Small intestine (tissue), 16 donors: ENCODE results near the gene ZNF280D. TPM values are rescaled to one million over a fixed set of nuclear protein-coding genes. Genes with fewer than 3 reads are reported as not detected.
"Not testable (repeated sequence)": the region's sequence is repeated elsewhere in the genome, so short reads cannot be mapped to it uniquely, and the experiment has no call there.

Experiments
- DNase-seq, 2 donors: peaks; one replicate each; pipeline versions ENCODE4 v3.0.0 to v3.0.0-alpha.2; 2013
- FAIRE-seq: peaks from 2 replicates; lab custom pipeline; 2012; peaks lifted over from hg19 to GRCh38; lab: Jason Lieb, UNC
- H3K27ac ChIP-seq, 3 donors: one replicate each; pipeline ENCODE4 v1.5.1; 2013; ENCODE audit warnings: low read length in 2 of 3, mild to moderate bottlenecking in 2 of 3, control low read depth in 1 of 3, inconsistent platforms in 1 of 3, low read depth in 1 of 3, moderate library complexity in 1 of 3
- H3K27me3 ChIP-seq, 3 donors: one replicate each; pipeline ENCODE4 v1.6.1; 2013; ENCODE audit warnings: low read length in 3 of 3, inconsistent platforms in 1 of 3; ENCODE audit not compliant: control insufficient read depth in 3 of 3, insufficient read depth in 3 of 3
- H3K36me3 ChIP-seq, 3 donors: one replicate each; pipeline ENCODE4 v1.6.1; 2013; ENCODE audit warnings: low read length in 3 of 3, inconsistent platforms in 1 of 3, low read depth in 1 of 3, mild to moderate bottlenecking in 1 of 3, moderate library complexity in 1 of 3; ENCODE audit not compliant: control insufficient read depth in 3 of 3, insufficient read depth in 2 of 3
- H3K4me1 ChIP-seq, 3 donors: one replicate each; pipeline ENCODE4 v1.6.1; 2013; ENCODE audit warnings: low read length in 2 of 3, inconsistent platforms in 1 of 3, low read depth in 1 of 3, mild to moderate bottlenecking in 1 of 3, moderate library complexity in 1 of 3; ENCODE audit not compliant: control insufficient read depth in 3 of 3, insufficient read depth in 2 of 3
- H3K4me3 ChIP-seq, 3 donors: one replicate each; pipeline ENCODE4 v1.5.1; 2013; ENCODE audit warnings: low read length in 3 of 3, control low read depth in 1 of 3, inconsistent platforms in 1 of 3, low read depth in 1 of 3, mild to moderate bottlenecking in 1 of 3, moderate library complexity in 1 of 3
- H3K9me3 ChIP-seq, 2 donors: one replicate each; pipeline ENCODE4 v1.6.1; 2013; ENCODE audit warnings: low read depth in 1 of 2, low read length in 1 of 2; ENCODE audit not compliant: control insufficient read depth in 2 of 2, insufficient read depth in 1 of 2
- WGBS, 3 donors: extraction: QIAGEN DNeasy Blood & Tissue Kit; methylation state at CpG; one replicate each; pipeline ENCODE4 v1.1.7; 2013; 5-methylcytosine and 5-hydroxymethylcytosine counted together
- long read RNA-seq, 10 donors: transcript quantifications; one replicate each; lab custom pipeline, GENCODE V29; 2026
- polyA plus RNA-seq, 4 donors: library from polyadenylated mRNA; stranded (reverse) in 3 of 4; unstranded in 1 of 4; fragments of 200-250 nt in 3 of 4; fragments of 120-200 nt in 1 of 4; gene quantifications; one replicate each; pipeline versions ENCODE4 v1.2.1 to v1.2.3, GENCODE V29; 2013
- donor health status: healthy with polysubstance abuse.
- donor health status: control.
- donor health status: control.
- donor health status: Bipolar disorder and iron deficiency.
- donor health status: healthy.

Gene ZNF280D
- 10 to 100 TPM in 3 of 4 donors, 1 to 10 TPM in 1; 6.8 to 44.4 (median 11.0) TPM for polyA plus RNA-seq
- long read RNA-seq, donor 1 = 0 reads
- long read RNA-seq, donor 2, partial matches to known transcripts = 0 of 3 reads
- long read RNA-seq, donor 2, other reads (novel, unspliced or antisense) = 0 of 3 reads
- long read RNA-seq, donor 3, transcript ZNF280D-204 (6 exons, 3,666 nt) = major isoform, 5 of 9 reads
- long read RNA-seq, donor 3, partial matches to known transcripts = 0 of 9 reads
- long read RNA-seq, donor 3, other reads (novel, unspliced or antisense) = 0 of 9 reads
- long read RNA-seq, donor 4 = 0 reads
- long read RNA-seq, donor 5 = 0 reads
- long read RNA-seq, donor 6, transcript ZNF280D-204 (6 exons, 3,666 nt) = major isoform, 5 of 5 reads
- long read RNA-seq, donor 6, partial matches to known transcripts = 0 of 5 reads
- long read RNA-seq, donor 6, other reads (novel, unspliced or antisense) = 0 of 5 reads
- long read RNA-seq, donor 7, full-length matches to known transcripts = 9 of 9 reads
- long read RNA-seq, donor 7, partial matches to known transcripts = 0 of 9 reads
- long read RNA-seq, donor 7, other reads (novel, unspliced or antisense) = 0 of 9 reads
- long read RNA-seq, donor 8, partial matches to known transcripts = 0 of 1 reads
- long read RNA-seq, donor 8, other reads (novel, unspliced or antisense) = 0 of 1 reads
- long read RNA-seq, donor 9, partial matches to known transcripts = 0 of 1 reads
- long read RNA-seq, donor 9, other reads (novel, unspliced or antisense) = 0 of 1 reads
- long read RNA-seq, donor 10, partial matches to known transcripts = 0 of 3 reads
- long read RNA-seq, donor 10, other reads (novel, unspliced or antisense) = 0 of 3 reads

DNA sequence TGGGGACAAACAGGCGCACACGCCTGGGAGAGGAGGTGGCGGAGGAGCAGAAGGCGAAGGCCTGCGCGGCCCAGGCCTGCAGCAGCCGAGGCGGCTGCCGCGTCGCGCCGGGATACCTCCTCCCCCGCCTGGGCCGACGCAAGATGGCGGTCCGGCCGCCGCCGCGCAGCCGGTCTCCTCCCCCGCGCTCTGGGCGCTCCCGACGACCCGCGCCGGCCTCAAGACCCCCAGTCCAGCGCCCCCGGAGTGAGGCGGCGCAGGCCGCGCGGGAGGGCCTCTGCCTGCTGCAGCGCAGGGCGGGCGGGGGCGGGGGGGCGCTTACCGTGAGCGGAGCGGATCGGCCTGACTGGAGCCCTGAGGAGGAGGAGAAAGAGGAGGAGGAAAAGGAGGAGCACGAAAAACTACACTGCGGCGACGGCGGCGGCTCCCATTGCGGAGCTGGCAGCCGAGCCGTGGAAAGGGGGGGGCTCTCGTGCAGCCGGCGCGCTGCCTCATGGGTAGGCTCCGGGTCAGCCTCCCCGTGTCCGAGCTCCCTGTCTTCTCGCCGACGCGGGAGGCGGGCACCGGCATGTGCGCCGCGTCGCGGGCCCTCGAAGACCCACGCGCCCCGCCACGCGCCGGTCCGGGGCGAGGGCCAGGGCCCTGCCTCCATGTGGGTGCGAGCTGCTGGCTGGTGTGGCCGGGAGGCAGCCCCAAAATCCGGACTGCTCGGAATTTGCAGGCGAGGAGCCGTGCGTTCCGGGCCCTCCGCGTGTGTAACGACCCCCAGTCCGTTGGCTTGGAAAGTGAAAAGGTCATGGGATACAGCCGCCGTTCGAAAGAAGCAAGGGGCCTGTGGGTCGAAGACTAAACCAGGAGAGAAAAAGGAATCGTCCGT is at the start of gene ZNF280D:
Gene ZNF280D (minus strand): TSS at position 374 of the 877 bp plus-strand sequence. CDS start 26,400 bp downstream, outside the sequence.
- peak within 1 kb of the TSS; percentile 84 to 96 (median 95) for H3K27ac ChIP-seq
- peaks cover 0 to 17% (median 12%) of the 10 kb centered on the region in 3 donors for H3K4me1 ChIP-seq
- peaks cover 0 to 1% (median 0%) of the 10 kb centered on the region in 3 donors for H3K36me3 ChIP-seq
- H3K9me3 ChIP-seq = peaks cover 0 to 8% of the 10 kb centered on the region in 2 donors
- 10 to 15% (median 13%) methylated on average over 79 to 101 of the region's 101 CpGs for WGBS, 3 donors
- no peaks in the 10 kb centered on the region for H3K27me3 ChIP-seq
- H3K4me3 ChIP-seq = peak within 1 kb of the TSS; percentile 64 to 98 (median 68)
- peak; percentile 87 to 95 for DNase-seq
- no peak for FAIRE-seq

- 68 to 84% (median 72%) methylated on average over 8 of the region's 8 CpGs for WGBS, 3 donors
- H3K9me3 ChIP-seq = no peaks in the 10 kb centered on the region
- no peak for FAIRE-seq
These were observed 49.0 kb upstream of the ZNF280D start for GRCh38 chr15:56782306-56782705.

DNA sequence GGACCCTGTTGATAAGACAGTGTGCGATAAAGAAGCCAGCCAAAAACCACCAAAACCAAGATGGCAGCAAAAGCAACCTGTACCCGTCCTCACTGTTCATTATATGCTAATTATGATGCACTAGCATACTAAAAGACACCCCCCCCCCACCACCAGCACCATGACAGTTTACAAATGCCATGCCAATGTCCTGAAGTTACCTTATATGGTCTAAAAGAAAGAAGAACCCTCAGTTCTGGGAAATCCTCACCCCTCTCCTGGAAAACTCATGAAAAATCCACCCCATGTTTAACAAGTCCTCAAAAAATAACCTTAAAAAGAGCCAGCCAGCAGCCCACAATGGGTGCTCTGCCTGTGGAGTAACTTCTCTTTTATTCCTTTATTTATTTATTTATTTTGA is 48.4 kb upstream of the ZNF280D start:
- no peaks in the 10 kb centered on the region for H3K36me3 ChIP-seq
- no peak overlapping the region for H3K27ac ChIP-seq
- 79 to 90% (median 84%) methylated on average over 2 of the region's 2 CpGs for WGBS, 3 donors
- no peaks in the 10 kb centered on the region for H3K27me3 ChIP-seq
- no peak for DNase-seq
- H3K4me1 ChIP-seq = no peaks in the 10 kb centered on the region
- no peak overlapping the region for H3K4me3 ChIP-seq
- H3K9me3 ChIP-seq = no peaks in the 10 kb centered on the region
- no peak for FAIRE-seq

More at GRCh38 chr15:56782306-56782705, 49.0 kb upstream of the ZNF280D start:
- no peak overlapping the region for H3K27ac ChIP-seq
- DNase-seq = no peak
- H3K27me3 ChIP-seq = no peaks in the 10 kb centered on the region
- H3K4me1 ChIP-seq = no peaks in the 10 kb centered on the region
- no peak overlapping the region for H3K4me3 ChIP-seq
- no peaks in the 10 kb centered on the region for H3K36me3 ChIP-seq

DNA sequence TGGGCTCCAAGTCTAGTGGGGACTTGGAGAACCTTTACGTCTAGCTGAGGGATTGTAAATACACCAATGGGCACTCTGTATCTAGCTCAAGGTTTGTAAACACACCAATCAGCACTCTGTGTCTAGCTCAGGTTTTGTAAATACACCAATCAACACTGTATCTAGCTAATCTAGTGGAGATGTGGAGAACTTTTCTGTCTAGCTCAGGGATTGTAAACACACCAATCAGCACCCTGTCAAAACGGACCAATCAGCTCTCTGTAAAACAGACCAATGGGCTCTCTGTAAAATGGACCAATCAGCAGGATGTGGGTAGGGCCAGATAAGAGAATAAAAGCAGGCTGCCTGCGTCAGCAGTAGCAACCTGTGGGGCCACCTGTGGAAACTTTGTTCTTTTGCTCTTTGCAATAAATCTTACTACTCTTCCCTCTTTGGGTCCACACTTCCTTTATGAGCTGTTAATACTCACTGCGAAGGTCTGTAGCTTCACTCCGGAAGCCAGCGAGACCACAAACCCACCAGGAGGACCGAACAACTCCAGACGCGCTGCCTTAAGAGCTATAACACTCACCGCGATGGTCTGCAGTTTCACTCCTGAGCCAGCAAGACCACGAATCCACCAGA is 46.9 kb upstream of the ZNF280D start:
- WGBS, 3 donors = 77 to 84% (median 77%) methylated on average over 12 of the region's 12 CpGs
- H3K4me3 ChIP-seq, H3K9me3 ChIP-seq, H3K36me3 ChIP-seq, H3K4me1 ChIP-seq, FAIRE-seq, H3K27ac ChIP-seq, DNase-seq, H3K27me3 ChIP-seq: not testable (repeated sequence)

GRCh38 chr15:56779449-56779848 is 46.1 kb upstream of the ZNF280D start:
- DNase-seq, H3K4me1 ChIP-seq, H3K27me3 ChIP-seq, H3K27ac ChIP-seq, FAIRE-seq, H3K9me3 ChIP-seq, H3K36me3 ChIP-seq, H3K4me3 ChIP-seq: not testable (repeated sequence)
- 93 to 94% (median 93%) methylated on average over 21 to 25 of the region's 25 CpGs for WGBS, 3 donors

DNA sequence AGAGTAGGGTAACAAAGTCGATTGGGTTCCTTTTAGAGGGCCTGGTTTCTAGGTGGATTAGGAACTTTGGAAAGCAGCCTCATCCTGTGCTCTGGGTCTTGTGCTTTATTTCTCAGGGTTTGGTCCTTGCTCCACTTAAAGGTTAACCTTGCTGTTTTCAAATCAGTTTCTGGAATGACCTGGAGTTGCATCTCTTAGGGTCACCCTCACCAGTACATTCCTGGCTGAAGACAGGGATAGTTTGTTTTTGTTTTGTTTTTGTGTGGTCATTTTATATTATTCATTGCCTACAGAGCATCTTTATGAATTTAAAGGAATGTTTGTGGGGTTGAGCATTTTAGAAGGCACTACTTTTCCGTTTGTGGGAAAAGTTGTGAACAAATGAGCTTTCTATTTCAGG is 45.5 kb upstream of the ZNF280D start:
- H3K4me1 ChIP-seq = no peaks in the 10 kb centered on the region
- H3K9me3 ChIP-seq = no peaks in the 10 kb centered on the region
- no peak overlapping the region for H3K27ac ChIP-seq
- no peak overlapping the region for H3K4me3 ChIP-seq
- WGBS, 3 donors = 80 to 85% (median 83%) methylated on average over 2 of the region's 2 CpGs
- DNase-seq (no peak), FAIRE-seq (no peak)
- no peaks in the 10 kb centered on the region for H3K36me3 ChIP-seq
- H3K27me3 ChIP-seq = no peaks in the 10 kb centered on the region

- 82 to 94% (median 86%) methylated on average over 3 of the region's 3 CpGs for WGBS, 3 donors
- H3K4me1 ChIP-seq = peaks cover 0 to 3% (median 0%) of the 10 kb centered on the region in 3 donors
- FAIRE-seq (no peak), DNase-seq (no peak)
- no peaks in the 10 kb centered on the region for H3K27me3 ChIP-seq
- no peaks in the 10 kb centered on the region for H3K9me3 ChIP-seq
- no peak overlapping the region for H3K27ac ChIP-seq
- H3K36me3 ChIP-seq = no peaks in the 10 kb centered on the region
- H3K4me3 ChIP-seq = no peak overlapping the region
These were observed 43.5 kb upstream of the ZNF280D start for GRCh38 chr15:56776839-56777238.
